K562 (cell line): Measurements from ENCODE around the gene KIFC3. TPM values are rescaled to one million over a fixed set of nuclear protein-coding genes. Genes with fewer than 3 reads are reported as not detected.

Experiments
- ADNP ChIP-seq: fragments of 200-800 bp; sonication (Bioruptor generic); IDR thresholded peaks from 2 replicates; pipeline ENCODE4 v1.6.1; 2016; ENCODE audit warnings: missing genetic modification characterization, missing compliant biosample characterization
- DNMT1 ChIP-seq: fragments of 450-650 bp; IDR thresholded peaks from 2 replicates; pipeline ENCODE4 v1.6.1; 2016; ENCODE audit warnings: antibody characterized with exemption, mild to moderate bottlenecking
- LEF1 ChIP-seq: fragments of 450-650 bp; IDR thresholded peaks from 2 replicates; pipeline ENCODE4 v1.6.1; 2016; ENCODE audit warnings: mild to moderate bottlenecking
- MTA2 ChIP-seq: fragments of 450-650 bp; IDR thresholded peaks from 2 replicates; pipeline ENCODE4 v1.6.1; 2016; ENCODE audit warnings: low read depth
- NCOA1 ChIP-seq: fragments of 450-650 bp; IDR thresholded peaks from 2 replicates; pipeline ENCODE4 v1.6.1; 2016; ENCODE audit warnings: low read depth
- TCFL5 ChIP-seq: fragments of 250-450 bp; sonication (Bioruptor Pico); conservative IDR thresholded peaks from 2 replicates; pipeline ENCODE4 v1.6.1; 2021; ENCODE audit warnings: mild to moderate bottlenecking, moderate library complexity, matching md5 sums
- ZBTB7A ChIP-seq: IDR thresholded peaks from 2 replicates; pipeline ENCODE4 v1.6.1; 2011; ENCODE audit warnings: low read depth, mild to moderate bottlenecking, low read length, moderate library complexity, borderline replicate concordance; ENCODE audit not compliant: control insufficient read depth
- ZNF707 ChIP-seq: fragments of 250-450 bp; sonication (Bioruptor Pico); conservative IDR thresholded peaks from 2 replicates; pipeline ENCODE4 v1.8.0; 2022; ENCODE audit warnings: inconsistent platforms, mild to moderate bottlenecking, moderate library complexity
- polyA plus RNA-seq, 8 experiments: library from polyadenylated mRNA; depleted of rRNA in 4 of 8; stranded (reverse) in 5 of 8; unstranded in 3 of 8; fragments of >200 nt; fragmentation: Nextera tagmentation in 2 of 8; fragmentation: Illumina TruSeq in 1 of 8; extraction: Ambion mirVana in 2 of 8; extraction: Trizol in 1 of 8; gene quantifications; 2 replicates each; pipeline versions ENCODE4 v1.2.1 to v1.2.3, GENCODE V29; 2011 to 2014; ENCODE audit warnings: inconsistent platforms in 1 of 8, missing spikeins in 1 of 8
- total RNA-seq, 7 experiments: library from RNA; depleted of rRNA in 6 of 7; stranded (reverse); fragments of >200 nt in 6 of 7; fragmentation: Illumina TruSeq in 2 of 7; extraction: Trizol in 2 of 7; gene quantifications; 2 replicates each; pipeline versions ENCODE4 v1.2.1 to v1.2.3, GENCODE V29; 2011 to 2021; ENCODE audit warnings: low replicate concordance in 1 of 7
- TF ChIP-seq, protein P1 (sequence below), 2 experiments: IDR thresholded peaks; 2 replicates each; pipeline ENCODE4 v1.6.1; 2011; ENCODE audit warnings: borderline replicate concordance in 1 of 2, control low read depth in 1 of 2, low read depth in 1 of 2, low read length in 1 of 2, mild to moderate bottlenecking in 1 of 2, mixed read lengths in 1 of 2, moderate library complexity in 1 of 2; ENCODE audit not compliant: insufficient read depth in 1 of 2, insufficient read length in 1 of 2, poor library complexity in 1 of 2, severe bottlenecking in 1 of 2; ENCODE audit errors: extremely low read depth in 1 of 2
- TF ChIP-seq, protein P2 (sequence below): IDR thresholded peaks from 2 replicates; pipeline ENCODE4 v1.6.1; 2012; ENCODE audit warnings: low read depth, low read length, improper control_type of control experiment, borderline replicate concordance
- TF ChIP-seq, protein P3 (sequence below): sonication (generic); formaldehyde crosslinking; IDR thresholded peaks from 2 replicates; pipeline ENCODE4 v1.8.1; 2023; ENCODE audit warnings: mild to moderate bottlenecking, missing genetic modification reagents
- TF ChIP-seq, protein P4 (sequence below), 2 experiments: fragments of 450-650 bp; IDR thresholded peaks; 2 replicates each; pipeline ENCODE4 v1.6.1; 2016; ENCODE audit warnings: mild to moderate bottlenecking in 2 of 2, borderline replicate concordance in 1 of 2, low read depth in 1 of 2, moderate library complexity in 1 of 2

Gene KIFC3
- total and polyA plus RNA-seq, 9 of the 15 experiments (the other 6 are each of a cell fraction or from before 2014, with no cell fraction given) = 0.23 to 105 (median 26.2) TPM

DNA sequence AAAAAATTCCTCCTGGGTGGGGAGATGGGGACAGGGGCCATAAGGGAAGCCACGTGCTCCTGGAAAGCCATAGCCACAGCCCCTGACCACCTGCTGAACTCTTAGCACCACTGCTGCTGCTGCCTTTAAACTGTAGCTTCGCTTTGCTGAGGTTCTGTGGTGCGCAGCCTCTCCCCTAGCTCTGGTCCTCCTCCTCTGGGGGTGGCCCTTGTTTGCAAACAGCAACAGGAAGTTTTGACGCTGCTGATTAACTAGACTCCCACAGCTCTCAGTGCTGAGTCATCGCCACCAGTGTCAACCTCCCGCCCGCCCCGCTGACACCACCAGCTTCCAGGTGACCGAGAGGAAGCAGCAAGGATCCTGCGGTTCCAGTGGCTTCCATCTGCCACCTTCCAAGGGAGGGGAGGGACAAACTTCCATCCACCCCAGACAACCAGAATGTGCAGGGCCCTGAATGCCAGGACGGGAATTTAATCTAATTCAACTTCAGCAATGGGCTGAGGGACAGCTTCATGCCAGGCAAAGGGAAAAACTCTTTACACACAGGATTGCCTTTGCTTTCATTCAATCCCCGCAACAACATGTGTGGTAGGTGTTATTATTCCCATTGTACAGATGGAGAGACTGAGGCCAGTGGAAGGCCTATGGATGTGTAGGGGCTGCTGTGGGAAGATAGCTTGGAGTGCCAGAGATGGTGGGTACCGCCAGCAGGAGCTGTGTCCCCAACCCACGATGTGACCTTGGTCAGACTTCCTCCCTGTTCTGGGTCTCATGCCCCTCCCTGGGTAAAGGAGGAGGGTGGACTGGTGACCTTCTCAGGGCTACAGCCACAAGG, 8.1 kb upstream of the KIFC3 start (continued):
- TF ChIP-seq, protein P1, sequence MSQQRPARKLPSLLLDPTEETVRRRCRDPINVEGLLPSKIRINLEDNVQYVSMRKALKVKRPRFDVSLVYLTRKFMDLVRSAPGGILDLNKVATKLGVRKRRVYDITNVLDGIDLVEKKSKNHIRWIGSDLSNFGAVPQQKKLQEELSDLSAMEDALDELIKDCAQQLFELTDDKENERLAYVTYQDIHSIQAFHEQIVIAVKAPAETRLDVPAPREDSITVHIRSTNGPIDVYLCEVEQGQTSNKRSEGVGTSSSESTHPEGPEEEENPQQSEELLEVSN (IDR thresholded peaks at IDR 0.05; ENCODE audit: borderline replicate concordance in 1 of 2, extremely low read depth in 1 of 2, insufficient read depth in 1 of 2, insufficient read length in 1 of 2, low read depth in 1 of 2, low read length in 1 of 2, poor library complexity in 1 of 2, severe bottlenecking in 1 of 2) = peak in 1 of 2 experiments; percentile 64
- TF ChIP-seq DNMT1 = peak; percentile 10; the same call in 1 of the 2 replicates
- TF ChIP-seq LEF1 = peak; percentile 64; the same call in 1 of the 2 replicates
- peak; percentile 66; the same call in 1 of the 2 replicates for TF ChIP-seq ZBTB7A
- TF ChIP-seq MTA2 = 0 out of 2 replicates have a peak, but pooled peaks have one; percentile 33
- TF ChIP-seq ZNF707 (CRISPR knock-in tag) = no peak
- peak; percentile 84 for TF ChIP-seq ADNP
- TF ChIP-seq, protein P2, sequence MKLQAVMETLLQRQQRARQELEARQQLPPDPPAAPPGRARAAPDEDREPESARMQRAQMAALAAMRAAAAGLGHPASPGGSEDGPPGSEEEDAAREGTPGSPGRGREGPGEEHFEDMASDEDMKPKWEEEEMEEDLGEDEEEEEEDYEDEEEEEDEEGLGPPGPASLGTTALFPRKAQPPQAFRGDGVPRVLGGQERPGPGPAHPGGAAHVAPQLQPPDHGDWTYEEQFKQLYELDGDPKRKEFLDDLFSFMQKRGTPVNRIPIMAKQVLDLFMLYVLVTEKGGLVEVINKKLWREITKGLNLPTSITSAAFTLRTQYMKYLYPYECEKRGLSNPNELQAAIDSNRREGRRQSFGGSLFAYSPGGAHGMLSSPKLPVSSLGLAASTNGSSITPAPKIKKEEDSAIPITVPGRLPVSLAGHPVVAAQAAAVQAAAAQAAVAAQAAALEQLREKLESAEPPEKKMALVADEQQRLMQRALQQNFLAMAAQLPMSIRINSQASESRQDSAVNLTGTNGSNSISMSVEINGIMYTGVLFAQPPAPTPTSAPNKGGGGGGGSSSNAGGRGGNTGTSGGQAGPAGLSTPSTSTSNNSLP = peak; percentile 7; the same call in 1 of the 2 replicates
- TF ChIP-seq, protein P3, sequence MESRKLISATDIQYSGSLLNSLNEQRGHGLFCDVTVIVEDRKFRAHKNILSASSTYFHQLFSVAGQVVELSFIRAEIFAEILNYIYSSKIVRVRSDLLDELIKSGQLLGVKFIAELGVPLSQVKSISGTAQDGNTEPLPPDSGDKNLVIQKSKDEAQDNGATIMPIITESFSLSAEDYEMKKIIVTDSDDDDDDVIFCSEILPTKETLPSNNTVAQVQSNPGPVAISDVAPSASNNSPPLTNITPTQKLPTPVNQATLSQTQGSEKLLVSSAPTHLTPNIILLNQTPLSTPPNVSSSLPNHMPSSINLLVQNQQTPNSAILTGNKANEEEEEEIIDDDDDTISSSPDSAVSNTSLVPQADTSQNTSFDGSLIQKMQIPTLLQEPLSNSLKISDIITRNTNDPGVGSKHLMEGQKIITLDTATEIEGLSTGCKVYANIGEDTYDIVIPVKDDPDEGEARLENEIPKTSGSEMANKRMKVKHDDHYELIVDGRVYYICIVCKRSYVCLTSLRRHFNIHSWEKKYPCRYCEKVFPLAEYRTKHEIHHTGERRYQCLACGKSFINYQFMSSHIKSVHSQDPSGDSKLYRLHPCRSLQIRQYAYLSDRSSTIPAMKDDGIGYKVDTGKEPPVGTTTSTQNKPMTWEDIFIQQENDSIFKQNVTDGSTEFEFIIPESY (CRISPR knock-in tag) = peak; percentile 8; the same call in 1 of the 2 replicates
- peak; percentile 65; the same call in 1 of the 2 replicates for TF ChIP-seq NCOA1
- TF ChIP-seq, protein P4, sequence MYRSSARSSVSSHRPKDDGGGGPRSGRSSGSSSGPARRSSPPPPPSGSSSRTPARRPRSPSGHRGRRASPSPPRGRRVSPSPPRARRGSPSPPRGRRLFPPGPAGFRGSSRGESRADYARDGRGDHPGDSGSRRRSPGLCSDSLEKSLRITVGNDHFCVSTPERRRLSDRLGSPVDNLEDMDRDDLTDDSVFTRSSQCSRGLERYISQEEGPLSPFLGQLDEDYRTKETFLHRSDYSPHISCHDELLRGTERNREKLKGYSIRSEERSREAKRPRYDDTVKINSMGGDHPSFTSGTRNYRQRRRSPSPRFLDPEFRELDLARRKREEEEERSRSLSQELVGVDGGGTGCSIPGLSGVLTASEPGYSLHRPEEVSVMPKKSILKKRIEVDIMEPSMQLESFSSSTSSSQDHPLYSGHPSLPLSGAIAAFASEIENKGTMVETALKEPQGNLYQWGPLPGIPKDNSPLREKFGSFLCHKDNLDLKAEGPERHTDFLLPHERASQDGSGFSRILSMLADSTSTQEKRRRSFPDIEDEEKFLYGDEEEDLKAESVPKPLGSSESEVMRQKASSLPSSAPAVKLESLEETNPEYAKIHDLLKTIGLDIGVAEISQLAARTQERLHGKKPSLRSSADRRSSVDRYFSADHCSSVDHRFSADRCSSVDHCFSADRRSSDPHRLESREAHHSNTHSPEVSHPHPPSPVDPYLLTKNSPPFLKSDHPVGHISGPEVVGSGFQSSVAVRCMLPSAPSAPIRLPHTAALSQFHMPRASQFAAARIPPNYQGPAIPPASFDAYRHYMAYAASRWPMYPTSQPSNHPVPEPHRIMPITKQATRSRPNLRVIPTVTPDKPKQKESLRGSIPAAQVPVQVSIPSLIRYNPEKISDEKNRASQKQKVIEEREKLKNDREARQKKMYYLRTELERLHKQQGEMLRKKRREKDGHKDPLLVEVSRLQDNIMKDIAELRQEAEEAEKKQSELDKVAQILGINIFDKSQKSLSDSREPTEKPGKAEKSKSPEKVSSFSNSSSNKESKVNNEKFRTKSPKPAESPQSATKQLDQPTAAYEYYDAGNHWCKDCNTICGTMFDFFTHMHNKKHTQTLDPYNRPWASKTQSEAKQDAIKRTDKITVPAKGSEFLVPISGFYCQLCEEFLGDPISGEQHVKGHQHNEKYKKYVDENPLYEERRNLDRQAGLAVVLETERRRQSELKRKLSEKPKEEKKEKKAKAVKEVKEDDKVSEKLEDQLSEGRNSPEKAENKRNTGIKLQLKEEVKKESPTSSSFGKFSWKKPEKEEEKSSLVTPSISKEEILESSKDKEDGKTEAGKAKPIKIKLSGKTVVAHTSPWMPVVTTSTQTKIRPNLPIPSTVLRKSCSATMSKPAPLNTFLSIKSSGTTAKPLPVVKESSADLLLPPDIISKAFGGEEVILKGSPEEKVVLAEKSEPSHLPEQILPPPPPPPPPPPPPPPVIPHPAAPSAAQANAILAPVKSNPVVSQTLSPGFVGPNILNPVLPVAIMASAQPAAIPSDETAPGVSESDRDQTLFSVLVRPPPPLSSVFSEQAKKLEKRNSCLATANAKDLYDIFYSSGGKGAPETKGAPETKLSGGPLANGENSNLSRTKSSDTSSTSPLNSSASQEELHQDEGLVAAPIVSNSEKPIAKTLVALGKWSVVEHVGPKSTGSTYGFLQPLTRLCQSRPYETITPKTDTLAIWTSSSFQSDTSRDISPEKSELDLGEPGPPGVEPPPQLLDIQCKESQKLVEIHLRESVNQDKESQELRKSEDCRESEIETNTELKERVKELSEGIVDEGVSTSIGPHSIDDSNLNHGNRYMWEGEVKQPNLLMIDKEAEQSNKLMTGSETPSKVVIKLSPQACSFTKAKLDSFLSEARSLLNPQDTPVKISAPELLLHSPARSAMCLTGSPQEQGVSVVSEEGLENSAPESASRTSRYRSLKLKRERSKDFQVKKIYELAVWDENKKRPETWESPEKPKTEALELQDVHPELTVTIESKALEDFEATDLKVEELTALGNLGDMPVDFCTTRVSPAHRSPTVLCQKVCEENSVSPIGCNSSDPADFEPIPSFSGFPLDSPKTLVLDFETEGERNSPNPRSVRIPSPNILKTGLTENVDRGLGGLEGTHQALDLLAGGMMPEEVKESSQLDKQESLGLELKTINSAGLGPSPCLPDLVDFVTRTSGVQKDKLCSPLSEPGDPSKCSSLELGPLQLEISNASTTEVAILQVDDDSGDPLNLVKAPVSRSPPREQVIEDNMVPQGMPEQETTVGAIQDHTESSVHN (IDR thresholded peaks at IDR 0.05; ENCODE audit: borderline replicate concordance in 1 of 2, low read depth in 1 of 2) = peak in 1 of 2 experiments; percentile 83; a peak in 2 of 4 replicates
- no peak for TF ChIP-seq TCFL5 (CRISPR knock-in tag)
